ENCODE results near the gene QKI. TPM values are rescaled to one million over a fixed set of nuclear protein-coding genes. Genes with fewer than 3 reads are reported as not detected.

QKI gene
- total RNA-seq, 2 donors from 2014 or later, result 366 to 434 TPM

DNA sequence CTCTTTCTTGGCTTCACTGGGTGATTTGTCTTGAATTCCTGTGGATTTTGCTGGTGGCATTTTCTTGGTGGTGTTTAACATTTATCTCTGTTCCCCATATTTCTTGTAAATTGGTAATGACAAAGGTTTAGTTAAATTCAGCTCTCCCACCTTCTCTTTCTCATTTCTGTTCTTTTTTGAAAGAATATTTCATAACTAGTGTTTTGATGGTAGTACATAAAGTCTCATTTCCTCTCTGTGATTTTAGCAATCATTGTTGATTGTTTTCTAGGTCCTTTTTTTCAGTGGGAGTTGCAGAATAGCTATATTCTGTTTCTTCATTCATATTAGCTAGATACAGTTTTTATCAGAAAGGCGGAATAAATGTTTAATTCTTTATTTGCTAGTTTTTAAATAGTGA, 73.1 kb downstream of the QKI start:
- no peak for TF ChIP-seq CTCF (IDR thresholded peaks at IDR 0.05)
- H3K9me3 ChIP-seq, result no peaks in the 10 kb centered on the region
- H3K36me3 ChIP-seq, result no peaks in the 10 kb centered on the region
- H3K27ac ChIP-seq, result no peak overlapping the region
- H3K27me3 ChIP-seq, result no peaks in the 10 kb centered on the region
- no peak overlapping the region for H3K4me3 ChIP-seq
- DNase-seq (ENCODE audit: low spot score), result no peak
- peaks cover 0 to 87% of the 10 kb centered on the region in 2 donors for H3K4me1 ChIP-seq

DNA sequence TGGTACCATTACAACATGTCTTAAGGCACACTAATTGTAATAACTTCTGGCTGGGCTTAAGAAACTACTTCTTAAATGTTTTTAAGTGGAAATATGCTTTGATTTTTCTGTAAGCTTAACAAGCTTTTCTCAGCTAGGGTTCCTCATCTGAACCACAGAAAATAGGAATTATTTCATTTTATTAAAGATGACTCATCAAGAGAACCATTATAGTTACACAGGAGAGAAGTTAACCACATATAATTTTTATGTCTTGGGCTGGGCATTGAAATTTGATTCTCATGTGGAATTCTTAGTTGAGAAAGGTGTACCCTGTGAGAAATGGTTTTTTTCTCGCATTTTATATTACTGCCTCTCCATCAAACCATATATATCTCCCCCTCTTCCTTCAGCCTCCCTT, 75.1 kb downstream of the QKI start:
- H3K9me3 ChIP-seq, result no peaks in the 10 kb centered on the region
- no peak for DNase-seq (ENCODE audit: low spot score)
- no peak overlapping the region for H3K27ac ChIP-seq
- H3K36me3 ChIP-seq, result no peaks in the 10 kb centered on the region
- H3K27me3 ChIP-seq, result no peaks in the 10 kb centered on the region
- no peak for TF ChIP-seq CTCF (IDR thresholded peaks at IDR 0.05)
- peaks cover 0 to 92% of the 10 kb centered on the region in 2 donors for H3K4me1 ChIP-seq
- no peak overlapping the region for H3K4me3 ChIP-seq

- Histone ChIP-seq H3K4me3 (no peak overlapping the region), H3K4me1 (peaks cover 0 to 91% of the 10 kb centered on the region in 2 donors), H3K27ac (peak overlapping the region; percentile 54 to 61)
These were observed 76.5 kb downstream of the QKI start for GRCh38 chr6:163490826-163491577.

DNA sequence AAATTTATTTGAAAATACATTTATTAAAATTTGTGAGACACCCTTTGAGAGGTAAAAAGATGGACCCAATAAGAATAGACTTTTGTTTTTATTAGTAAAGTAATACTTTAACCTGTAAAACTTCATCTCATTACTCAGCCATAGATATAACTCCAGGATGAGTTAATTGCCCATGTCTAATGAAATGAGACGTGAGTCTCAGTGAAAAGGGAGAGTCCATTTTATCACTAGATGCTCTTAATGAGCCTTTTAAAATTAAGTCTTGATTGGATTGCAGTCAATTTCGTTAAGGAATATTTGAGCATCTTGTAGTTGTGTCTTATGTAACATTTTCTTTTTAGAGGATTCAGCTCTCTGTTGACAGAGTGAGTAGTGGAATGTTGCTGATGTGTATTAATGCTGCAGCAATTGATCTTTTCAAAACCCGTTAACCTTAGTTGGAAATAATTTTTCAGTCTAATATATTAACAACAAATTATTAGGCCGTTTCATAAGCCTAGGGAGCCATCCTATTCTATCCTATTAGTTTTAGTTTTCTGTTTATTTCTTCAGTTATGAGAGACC, 77.3 kb downstream of the QKI start:
- H3K4me1 ChIP-seq, result peaks cover 0 to 92% of the 10 kb centered on the region in 2 donors
- H3K4me3 ChIP-seq, result no peak overlapping the region

More at GRCh38 chr6:163490826-163491577, 76.5 kb downstream of the QKI start:
- H3K27me3 ChIP-seq, result no peaks in the 10 kb centered on the region
- DNase-seq (ENCODE audit: low spot score), result peak; percentile 85
- no peak for TF ChIP-seq CTCF (IDR thresholded peaks at IDR 0.05)
- H3K9me3 ChIP-seq, result no peaks in the 10 kb centered on the region
- H3K36me3 ChIP-seq, result no peaks in the 10 kb centered on the region

GRCh38 chr6:163494279-163494727, 79.8 kb downstream of the QKI start:
- H3K27me3 ChIP-seq, result no peaks in the 10 kb centered on the region
- peaks cover 0 to 78% of the 10 kb centered on the region in 2 donors for H3K4me1 ChIP-seq
- no peak overlapping the region for H3K27ac ChIP-seq
- no peak overlapping the region for H3K4me3 ChIP-seq
- no peak for DNase-seq (ENCODE audit: low spot score)
- H3K36me3 ChIP-seq, result no peaks in the 10 kb centered on the region
- H3K9me3 ChIP-seq, result no peaks in the 10 kb centered on the region
- TF ChIP-seq CTCF (IDR thresholded peaks at IDR 0.05), result no peak

More for the DNA sequence above, 77.3 kb downstream of the QKI start:
- Histone ChIP-seq H3K9me3 (no peaks in the 10 kb centered on the region), H3K27ac (peak overlapping the region; percentile 54 to 61), H3K36me3 (no peaks in the 10 kb centered on the region), H3K27me3 (no peaks in the 10 kb centered on the region)
- no peak for DNase-seq (ENCODE audit: low spot score)
- TF ChIP-seq CTCF (IDR thresholded peaks at IDR 0.05), result no peak
